ENCODE measurements around the gene RANBP17. TPM values are rescaled to one million over a fixed set of nuclear protein-coding genes. Genes with fewer than 3 reads are reported as not detected.

The RANBP17 gene
- total and polyA plus RNA-seq, 2 of the 4 experiments (the other 2 are of a cell fraction) = 8.2 to 29.0 TPM

GRCh38 chr5:170867825-170868224 is 6.0 kb downstream of the RANBP17 start:
- Histone ChIP-seq H4K5ac (ENCODE audit: low read depth, low read length) (no peak overlapping the region), H4K91ac (ENCODE audit: insufficient read depth, low read depth, low read length) (no peak overlapping the region), H3K14ac (replicated peaks; ENCODE audit: low read depth, low read length) (no peak overlapping the region), H3K4me3 (ENCODE audit: insufficient read depth, low read depth, low read length) (no peak overlapping the region), H2BK15ac (ENCODE audit: low read depth, low read length) (no peak overlapping the region), H2BK120ac (ENCODE audit: low read depth, low read length) (no peak overlapping the region), H3K4me2 (ENCODE audit: low read depth, low read length) (no peak overlapping the region), H3K9me3 (ENCODE audit: control insufficient read depth, insufficient read depth, low read length) (no peaks in the 10 kb centered on the region), H3K4me1 (ENCODE audit: control insufficient read depth, insufficient read depth, low read length) (peaks cover 7% of the 10 kb centered on the region), H4K20me1 (ENCODE audit: insufficient read depth, low read length) (no peaks in the 10 kb centered on the region; the same call in 1 of the 2 replicates), H3K27me3 (ENCODE audit: control insufficient read depth, insufficient read depth, low read length) (no peaks in the 10 kb centered on the region), H3K56ac (ENCODE audit: extremely low read depth, insufficient read depth, low read length) (no peak overlapping the region), H3K79me1 (ENCODE audit: low read depth in 1 of 2, low read length in 2 of 2) (peaks cover 20 to 39% of the 10 kb centered on the region in 2 experiments), H2AK9ac (replicated peaks; ENCODE audit: low read depth, low read length, poor library complexity) (no peak overlapping the region), H3K27ac (ENCODE audit: insufficient read depth, low read length) (no peak overlapping the region), H3K23ac (ENCODE audit: low read depth, low read length) (no peak overlapping the region), H3K9ac (ENCODE audit: low read depth, low read length) (no peak overlapping the region), H3K18ac (ENCODE audit: low read depth, low read length) (no peak overlapping the region), H3K9me1 (ENCODE audit: insufficient read depth, low read length) (peaks cover 4% of the 10 kb centered on the region; the same call in 1 of the 2 replicates), H2BK20ac (ENCODE audit: low read depth, low read length) (no peak overlapping the region), H2BK5ac (ENCODE audit: low read depth, low read length, poor library complexity, severe bottlenecking) (no peak overlapping the region), H2AFZ (replicated peaks; ENCODE audit: low read length, poor library complexity) (no peak overlapping the region), H2AK5ac (ENCODE audit: low read depth, low read length) (no peak overlapping the region), H3K4ac (ENCODE audit: low read depth, low read length) (no peak overlapping the region), H4K8ac (ENCODE audit: low read depth in 2 of 2, low read length in 2 of 2) (no peak overlapping the region), H3K36me3 (ENCODE audit: control insufficient read depth, insufficient read depth, low read length) (no peaks in the 10 kb centered on the region)
- no peak for TF ChIP-seq FOS (IDR thresholded peaks at IDR 0.05; ENCODE audit: low read depth, low read length)
- TF ChIP-seq CHD1 (IDR thresholded peaks at IDR 0.05; ENCODE audit: low read depth, low read length) = no peak
- no peak for TF ChIP-seq MXI1 (IDR thresholded peaks at IDR 0.05; ENCODE audit: borderline replicate concordance, low read depth, low read length)
- TF ChIP-seq CTCF (conservative IDR thresholded peaks at IDR 0.05; ENCODE audit: low read depth, low read length) = no peak
- no peak for TF ChIP-seq RAD21 (IDR thresholded peaks at IDR 0.05; ENCODE audit: low read length)
- TF ChIP-seq BHLHE40 (IDR thresholded peaks at IDR 0.05; ENCODE audit: low read depth, low read length) = no peak
- TF ChIP-seq SMC3 (IDR thresholded peaks at IDR 0.05; ENCODE audit: low read depth, low read length) = no peak
- no peak for TF ChIP-seq USF2 (IDR thresholded peaks at IDR 0.05; ENCODE audit: low read depth, low read length)
- TF ChIP-seq MAZ (IDR thresholded peaks at IDR 0.05; ENCODE audit: borderline replicate concordance, low read depth, low read length) = no peak
- no peak for TF ChIP-seq MAFK (IDR thresholded peaks at IDR 0.05; ENCODE audit: low read depth, low read length)
- TF ChIP-seq NFE2L2 (IDR thresholded peaks at IDR 0.05; ENCODE audit: low read depth, low read length) = no peak
- no peak for TF ChIP-seq ELK1 (IDR thresholded peaks at IDR 0.05; ENCODE audit: borderline replicate concordance, low read depth, low read length)
- no peak for TF ChIP-seq CEBPB (IDR thresholded peaks at IDR 0.05; ENCODE audit: low read depth, low read length)
- TF ChIP-seq RCOR1 (IDR thresholded peaks at IDR 0.05; ENCODE audit: insufficient replicate concordance, low read length) = no peak
- no TSS peak for BruUV-seq (replicated peaks)
- intact Hi-C loops (cut with micrococcal nuclease) = no loop called here
- dilution Hi-C loops (cut with HindIII; ENCODE audit: low sequenced_read_pairs, unreplicated experiment) = no loop called here
- DNase-seq = no peak
- ChIA-PET POLR2A (ENCODE audit: unreplicated experiment) (no interaction called here), CTCF (interaction anchor here (1.5 kb wide), 1 partner anchor 12 kb away, joined by 3 read pairs; no protein-coding TSS in a partner anchor)
- no CpG with 5 or more reads among the region's 1 CpG for WGBS, 2 experiments (ENCODE audit: extremely low coverage in 2 of 2, insufficient read length in 1 of 2)
- in situ Hi-C loops (cut with MboI; ENCODE audit: low sequenced_read_pairs) = no loop called here
- no peak for ATAC-seq (ENCODE audit: low read depth)

Data from IMR-90 (cell line).